ENCODE results near the gene DUSP9. TPM values are rescaled to one million over a fixed set of nuclear protein-coding genes. Genes with fewer than 3 reads are reported as not detected.

Gene DUSP9
- total RNA-seq, 6 experiments from 2014 or later: 0.33 to 3.9 (median 0.69) TPM

DNA sequence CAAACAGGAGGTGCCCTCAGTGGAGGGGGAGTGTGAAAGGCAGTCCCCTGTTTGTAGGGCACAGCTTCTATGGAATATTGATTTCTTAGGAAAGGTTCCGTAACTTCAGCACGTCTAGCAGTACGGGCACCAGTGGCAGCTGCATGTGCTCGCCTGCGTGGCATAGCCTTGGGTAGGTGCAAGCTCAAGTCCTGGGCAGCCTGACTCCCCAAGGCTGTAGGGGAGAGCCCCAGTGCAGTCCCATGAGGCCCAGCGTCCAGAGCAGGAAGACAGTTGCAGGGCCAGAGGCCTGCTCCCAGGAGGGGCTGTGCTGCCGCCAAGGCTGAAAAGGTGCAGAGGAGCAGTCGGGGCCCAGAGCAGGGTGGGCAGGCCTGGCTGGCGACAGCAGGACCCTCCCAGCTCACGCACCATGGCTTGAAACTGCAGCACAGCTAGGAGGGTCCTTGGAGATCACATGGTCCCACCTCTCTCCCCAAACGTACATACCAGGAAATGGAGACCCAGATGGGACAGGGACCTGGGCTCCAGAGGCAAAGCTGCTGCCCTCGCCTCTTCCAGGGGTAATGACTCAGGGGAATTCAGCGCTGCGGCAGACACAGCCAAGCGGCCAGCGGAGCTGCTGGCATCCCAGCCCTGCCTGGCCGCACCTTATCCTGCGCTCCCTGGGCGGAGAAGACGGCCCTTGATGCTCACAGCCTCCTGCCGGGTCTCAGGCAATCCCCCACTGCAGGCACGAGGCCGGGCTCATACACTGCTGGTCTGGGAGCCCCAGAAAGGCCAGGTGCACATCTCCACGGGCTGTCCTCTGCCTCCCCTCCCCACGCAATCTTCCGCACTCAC is 6.0 kb upstream of the DUSP9 start:
- 100% methylated on average over 1 of the region's 26 CpGs for WGBS (ENCODE audit: insufficient coverage, low coverage, low lambda C conversion rate, missing lambda C conversion rate)
- Histone ChIP-seq H3K27me3 (no peaks in the 10 kb centered on the region), H3K27ac (no peak overlapping the region), H3K36me3 (no peaks in the 10 kb centered on the region), H3K9me3 (no peaks in the 10 kb centered on the region), H3K4me1 (peaks cover 0 to 4% (median 0%) of the 10 kb centered on the region in 4 donors), H3K4me3 (no peak overlapping the region)
- DNase-seq (peak in 1 of 3 donors; percentile 53), ATAC-seq (no peak)
- intact Hi-C loops (cut with DNase I): no loop called here
- TF ChIP-seq POLR2A (IDR thresholded peaks at IDR 0.05): no peak
- TF ChIP-seq, protein P1, sequence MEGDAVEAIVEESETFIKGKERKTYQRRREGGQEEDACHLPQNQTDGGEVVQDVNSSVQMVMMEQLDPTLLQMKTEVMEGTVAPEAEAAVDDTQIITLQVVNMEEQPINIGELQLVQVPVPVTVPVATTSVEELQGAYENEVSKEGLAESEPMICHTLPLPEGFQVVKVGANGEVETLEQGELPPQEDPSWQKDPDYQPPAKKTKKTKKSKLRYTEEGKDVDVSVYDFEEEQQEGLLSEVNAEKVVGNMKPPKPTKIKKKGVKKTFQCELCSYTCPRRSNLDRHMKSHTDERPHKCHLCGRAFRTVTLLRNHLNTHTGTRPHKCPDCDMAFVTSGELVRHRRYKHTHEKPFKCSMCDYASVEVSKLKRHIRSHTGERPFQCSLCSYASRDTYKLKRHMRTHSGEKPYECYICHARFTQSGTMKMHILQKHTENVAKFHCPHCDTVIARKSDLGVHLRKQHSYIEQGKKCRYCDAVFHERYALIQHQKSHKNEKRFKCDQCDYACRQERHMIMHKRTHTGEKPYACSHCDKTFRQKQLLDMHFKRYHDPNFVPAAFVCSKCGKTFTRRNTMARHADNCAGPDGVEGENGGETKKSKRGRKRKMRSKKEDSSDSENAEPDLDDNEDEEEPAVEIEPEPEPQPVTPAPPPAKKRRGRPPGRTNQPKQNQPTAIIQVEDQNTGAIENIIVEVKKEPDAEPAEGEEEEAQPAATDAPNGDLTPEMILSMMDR (IDR thresholded peaks at IDR 0.05): no peak

DNA sequence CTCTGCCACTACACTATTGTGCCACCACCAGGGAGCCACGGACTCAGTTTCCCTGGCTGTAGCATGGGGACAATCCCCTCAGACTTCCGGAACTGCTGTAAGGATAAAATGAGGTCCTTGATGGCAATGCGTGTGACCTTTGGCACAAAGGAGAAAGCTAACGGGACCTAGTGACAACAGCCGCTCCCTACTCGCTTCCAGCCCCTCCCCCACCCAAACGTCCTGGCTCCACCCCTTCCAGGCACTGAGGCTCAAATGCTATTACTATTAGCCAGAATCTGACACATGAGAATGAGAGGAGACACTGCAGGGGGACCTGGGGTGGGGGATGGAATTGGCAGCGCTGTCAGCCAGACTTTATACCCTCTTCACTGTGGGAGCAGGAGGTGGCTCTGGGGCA is 5.4 kb upstream of the DUSP9 start:
- ATAC-seq (no peak), DNase-seq (no peak)
- H3K4me3 ChIP-seq: no peak overlapping the region
- H3K36me3 ChIP-seq: no peaks in the 10 kb centered on the region
- H3K27me3 ChIP-seq: no peaks in the 10 kb centered on the region
- H3K4me1 ChIP-seq: peaks cover 0 to 4% (median 0%) of the 10 kb centered on the region in 4 donors
- no peaks in the 10 kb centered on the region for H3K9me3 ChIP-seq
- TF ChIP-seq POLR2A (IDR thresholded peaks at IDR 0.05): no peak
- TF ChIP-seq, protein P1 (IDR thresholded peaks at IDR 0.05): no peak
- intact Hi-C loops (cut with DNase I): no loop called here
- no peak overlapping the region for H3K27ac ChIP-seq
- 10% methylated on average over 4 of the region's 8 CpGs for WGBS (ENCODE audit: insufficient coverage, low coverage, low lambda C conversion rate, missing lambda C conversion rate)

DNA sequence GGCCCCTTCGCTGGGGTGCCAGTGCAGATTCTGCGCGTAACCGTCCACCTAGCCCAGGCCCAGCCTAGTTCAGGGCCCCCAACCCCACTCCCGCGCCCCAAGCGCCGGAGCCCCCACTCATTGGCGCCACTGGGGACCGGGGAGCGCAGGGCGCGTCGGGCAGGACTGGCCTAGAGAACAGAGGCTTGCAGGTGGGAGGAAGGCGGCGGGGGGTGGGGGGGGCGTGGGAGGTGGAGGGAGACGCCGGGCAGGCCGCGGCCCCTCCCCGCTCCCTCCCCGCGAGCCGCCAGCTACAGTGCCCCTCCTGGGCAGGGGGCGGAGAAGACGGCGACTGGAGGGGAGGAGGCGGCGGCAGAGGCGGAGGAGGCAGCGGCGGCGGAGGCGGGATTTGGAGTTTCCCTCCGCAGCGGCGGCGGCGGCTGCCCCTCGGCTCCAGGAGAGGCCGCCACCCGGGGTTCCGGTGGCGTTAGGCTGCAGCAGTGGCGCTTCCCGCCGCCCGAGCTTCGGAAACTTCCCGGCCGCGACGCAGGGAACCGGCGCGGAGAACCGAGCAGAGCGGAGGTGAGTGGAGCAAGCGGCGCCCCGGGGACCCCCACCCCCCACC is 4.8 kb upstream of the DUSP9 start:
- intact Hi-C loops (cut with DNase I): no loop called here
- Histone ChIP-seq H3K27ac (no peak overlapping the region), H3K4me3 (no peak overlapping the region), H3K4me1 (peaks cover 0 to 4% (median 0%) of the 10 kb centered on the region in 4 donors), H3K27me3 (no peaks in the 10 kb centered on the region), H3K9me3 (no peaks in the 10 kb centered on the region), H3K36me3 (no peaks in the 10 kb centered on the region)
- TF ChIP-seq, protein P1 (IDR thresholded peaks at IDR 0.05): no peak
- no peak for TF ChIP-seq POLR2A (IDR thresholded peaks at IDR 0.05)
- ATAC-seq: no peak
- DNase-seq: no peak
- no CpG with 5 or more reads among the region's 62 CpGs for WGBS (ENCODE audit: insufficient coverage, low coverage, low lambda C conversion rate, missing lambda C conversion rate)

- ATAC-seq (no peak), DNase-seq (peak in 1 of 3 donors; percentile 43)
- intact Hi-C loops (cut with DNase I): no loop called here
- no peak for TF ChIP-seq POLR2A (IDR thresholded peaks at IDR 0.05)
- TF ChIP-seq, protein P1 (IDR thresholded peaks at IDR 0.05): no peak
- Histone ChIP-seq H3K27me3 (no peaks in the 10 kb centered on the region), H3K4me1 (peaks cover 0 to 4% (median 0%) of the 10 kb centered on the region in 4 donors), H3K27ac (no peak overlapping the region), H3K4me3 (no peak overlapping the region), H3K36me3 (no peaks in the 10 kb centered on the region), H3K9me3 (no peaks in the 10 kb centered on the region)
- 37% methylated on average over 33 of the region's 48 CpGs for WGBS (ENCODE audit: insufficient coverage, low coverage, low lambda C conversion rate, missing lambda C conversion rate)
Measured at GRCh38 chrX:153642655-153643430, 4.2 kb upstream of the DUSP9 start.

Measured in right lobe of liver (tissue), 6 donors.